ENCODE data around the gene ALPL.

The ALPL gene

DNA sequence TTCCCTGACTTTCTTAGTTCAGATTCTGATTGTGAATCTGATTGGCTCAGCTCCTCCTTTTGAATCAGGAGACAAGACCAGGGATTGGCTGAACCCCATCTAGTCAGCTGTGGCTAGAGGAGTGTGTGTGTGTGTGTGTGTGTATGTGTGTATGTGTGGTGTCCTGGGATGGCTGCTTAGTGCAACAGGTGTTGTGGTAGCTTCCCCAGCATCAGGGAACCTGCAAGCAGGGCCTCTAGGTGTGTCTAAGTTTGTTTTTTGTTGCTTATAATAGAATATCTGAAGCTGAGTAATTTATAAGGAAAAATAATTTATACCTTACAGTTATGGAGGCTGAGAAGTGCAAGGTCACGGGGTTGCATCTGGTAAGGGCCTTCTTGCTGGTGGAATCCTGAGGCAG lies 13.2 kb upstream of the ALPL start:
- no peak overlapping the region for H3K4me3 ChIP-seq (ENCODE audit: control insufficient read depth, low read depth, low read length)
- no peak for DNase-seq (ENCODE audit: low read depth)
- TF ChIP-seq, protein P1, sequence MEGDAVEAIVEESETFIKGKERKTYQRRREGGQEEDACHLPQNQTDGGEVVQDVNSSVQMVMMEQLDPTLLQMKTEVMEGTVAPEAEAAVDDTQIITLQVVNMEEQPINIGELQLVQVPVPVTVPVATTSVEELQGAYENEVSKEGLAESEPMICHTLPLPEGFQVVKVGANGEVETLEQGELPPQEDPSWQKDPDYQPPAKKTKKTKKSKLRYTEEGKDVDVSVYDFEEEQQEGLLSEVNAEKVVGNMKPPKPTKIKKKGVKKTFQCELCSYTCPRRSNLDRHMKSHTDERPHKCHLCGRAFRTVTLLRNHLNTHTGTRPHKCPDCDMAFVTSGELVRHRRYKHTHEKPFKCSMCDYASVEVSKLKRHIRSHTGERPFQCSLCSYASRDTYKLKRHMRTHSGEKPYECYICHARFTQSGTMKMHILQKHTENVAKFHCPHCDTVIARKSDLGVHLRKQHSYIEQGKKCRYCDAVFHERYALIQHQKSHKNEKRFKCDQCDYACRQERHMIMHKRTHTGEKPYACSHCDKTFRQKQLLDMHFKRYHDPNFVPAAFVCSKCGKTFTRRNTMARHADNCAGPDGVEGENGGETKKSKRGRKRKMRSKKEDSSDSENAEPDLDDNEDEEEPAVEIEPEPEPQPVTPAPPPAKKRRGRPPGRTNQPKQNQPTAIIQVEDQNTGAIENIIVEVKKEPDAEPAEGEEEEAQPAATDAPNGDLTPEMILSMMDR (conservative IDR thresholded peaks at IDR 0.05; ENCODE audit: control insufficient read depth, insufficient read depth, low read depth, low read length), result no peak

DNA sequence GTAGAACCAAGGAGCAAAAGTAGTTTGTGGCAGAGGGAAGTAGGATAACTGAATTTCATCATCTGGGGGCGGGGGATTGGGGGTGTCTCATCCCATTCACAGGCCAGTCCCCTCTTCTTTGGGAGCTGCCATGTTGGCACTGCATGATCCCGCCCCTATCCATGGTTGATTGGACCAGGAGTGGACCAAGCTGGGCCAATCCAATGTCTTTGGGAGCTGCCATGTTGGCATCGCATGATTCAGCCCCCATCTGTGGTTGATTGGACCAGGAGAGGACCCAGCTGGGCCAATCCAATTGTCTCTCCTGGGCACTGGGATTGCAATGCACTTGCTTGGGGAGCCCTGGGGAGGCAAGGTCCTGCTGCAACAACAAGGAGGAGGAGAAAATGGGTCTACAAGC lies 12.3 kb upstream of the ALPL start:
- no peak for DNase-seq (ENCODE audit: low read depth)
- TF ChIP-seq, protein P1 (conservative IDR thresholded peaks at IDR 0.05; ENCODE audit: control insufficient read depth, insufficient read depth, low read depth, low read length), result no peak
- H3K4me3 ChIP-seq (ENCODE audit: control insufficient read depth, low read depth, low read length), result no peak overlapping the region

DNA sequence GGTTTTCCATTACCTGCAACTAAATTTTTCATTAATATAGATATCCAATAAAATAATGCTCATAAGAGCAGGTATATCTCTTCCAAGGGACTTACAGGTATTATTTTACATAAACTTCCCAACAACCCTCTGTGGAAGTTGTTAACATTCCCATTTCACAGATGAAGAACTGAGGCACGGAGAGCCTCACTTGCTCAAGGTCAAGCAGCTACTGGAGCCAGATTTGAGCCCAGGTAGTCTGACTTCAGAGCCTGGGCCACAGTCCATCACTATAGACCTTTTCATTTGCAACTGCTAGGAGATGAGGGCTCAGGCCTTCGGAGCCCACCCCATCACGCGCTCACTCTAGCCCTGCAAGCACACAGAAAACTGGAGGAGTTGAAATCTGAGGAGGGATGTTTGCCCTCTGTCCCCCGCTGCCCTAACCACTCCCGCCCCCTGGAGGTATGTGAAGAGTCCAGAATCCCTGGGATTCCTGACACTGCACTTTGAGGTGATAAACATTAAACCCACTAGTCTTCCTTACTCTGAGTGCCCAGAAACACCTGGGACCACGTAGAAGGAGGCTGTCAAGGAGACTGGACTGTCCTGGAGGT lies 11.7 kb upstream of the ALPL start:
- H3K4me3 ChIP-seq (ENCODE audit: control insufficient read depth, low read depth, low read length), result no peak overlapping the region
- DNase-seq (ENCODE audit: low read depth), result no peak
- TF ChIP-seq, protein P1 (conservative IDR thresholded peaks at IDR 0.05; ENCODE audit: control insufficient read depth, insufficient read depth, low read depth, low read length), result no peak

DNA sequence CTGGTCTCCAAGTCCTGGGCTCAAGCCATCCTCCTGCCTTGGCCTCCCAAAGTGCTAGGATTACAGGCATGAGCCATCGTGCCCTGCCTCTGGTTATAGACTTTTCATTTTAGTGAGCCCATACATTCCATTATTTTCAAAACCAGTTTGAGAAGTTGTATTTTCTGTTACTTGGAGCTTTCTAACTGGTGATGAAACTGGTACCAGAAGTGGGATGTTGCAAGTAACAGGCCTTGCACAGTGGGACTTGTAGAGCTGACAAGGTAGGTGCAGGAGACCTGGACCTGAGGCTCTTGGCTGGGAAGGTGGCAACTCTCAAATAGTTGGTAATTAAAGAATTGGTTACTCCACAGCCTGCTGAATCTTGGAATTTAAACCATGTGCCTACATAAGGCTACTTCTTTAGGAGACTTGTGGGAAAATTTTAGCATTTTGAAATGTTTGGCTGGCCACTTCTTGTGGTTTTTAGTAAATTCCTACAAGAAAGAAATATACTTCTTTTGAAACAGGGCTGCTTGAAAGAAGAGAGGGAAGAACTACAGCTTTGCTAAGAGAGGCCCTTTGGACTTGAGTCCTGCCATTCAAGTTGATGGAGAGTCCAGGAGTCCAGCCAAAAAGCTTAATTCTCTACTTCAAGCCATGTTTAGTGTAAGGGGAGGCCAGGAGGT lies 9.8 kb upstream of the ALPL start:
- no peak for DNase-seq (ENCODE audit: low read depth)
- TF ChIP-seq, protein P1 (conservative IDR thresholded peaks at IDR 0.05; ENCODE audit: control insufficient read depth, insufficient read depth, low read depth, low read length), result no peak
- H3K4me3 ChIP-seq (ENCODE audit: control insufficient read depth, low read depth, low read length), result no peak overlapping the region

DNA sequence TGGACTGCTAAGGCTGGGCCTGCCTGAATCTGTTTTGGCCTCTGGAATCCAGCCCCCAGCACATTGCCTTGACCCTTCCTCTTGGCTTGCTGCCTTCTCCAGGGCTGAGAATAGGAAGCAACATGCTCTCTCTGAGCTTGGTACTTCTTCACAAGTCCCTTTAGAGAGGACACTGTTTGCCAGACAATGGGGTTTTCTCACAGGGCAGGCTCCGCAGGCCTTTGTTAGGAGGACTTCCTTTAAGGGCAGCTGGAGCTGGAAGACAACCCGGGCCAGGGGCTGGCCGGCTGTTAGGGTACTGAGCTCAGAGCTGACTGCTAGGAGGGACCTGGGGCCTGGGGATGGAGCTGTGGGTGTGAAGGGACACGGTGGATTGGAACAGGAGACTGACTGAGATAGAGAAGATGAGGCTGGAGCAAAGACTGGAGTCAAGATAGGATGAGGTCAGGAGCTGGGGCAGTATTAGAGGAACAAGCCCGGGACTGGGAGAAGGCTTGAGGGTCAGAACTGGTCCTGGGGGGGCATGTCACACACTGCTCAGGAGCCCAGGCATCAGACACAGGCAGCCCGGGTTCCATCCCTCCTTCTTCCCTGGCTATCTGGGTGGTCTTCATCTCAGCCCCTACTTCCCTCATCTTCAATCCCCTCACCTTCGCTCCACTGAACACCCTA lies 5.4 kb upstream of the ALPL start:
- TF ChIP-seq, protein P1 (conservative IDR thresholded peaks at IDR 0.05; ENCODE audit: control insufficient read depth, insufficient read depth, low read depth, low read length), result no peak
- no peak overlapping the region for H3K4me3 ChIP-seq (ENCODE audit: control insufficient read depth, low read depth, low read length)
- DNase-seq (ENCODE audit: low read depth), result no peak

DNA sequence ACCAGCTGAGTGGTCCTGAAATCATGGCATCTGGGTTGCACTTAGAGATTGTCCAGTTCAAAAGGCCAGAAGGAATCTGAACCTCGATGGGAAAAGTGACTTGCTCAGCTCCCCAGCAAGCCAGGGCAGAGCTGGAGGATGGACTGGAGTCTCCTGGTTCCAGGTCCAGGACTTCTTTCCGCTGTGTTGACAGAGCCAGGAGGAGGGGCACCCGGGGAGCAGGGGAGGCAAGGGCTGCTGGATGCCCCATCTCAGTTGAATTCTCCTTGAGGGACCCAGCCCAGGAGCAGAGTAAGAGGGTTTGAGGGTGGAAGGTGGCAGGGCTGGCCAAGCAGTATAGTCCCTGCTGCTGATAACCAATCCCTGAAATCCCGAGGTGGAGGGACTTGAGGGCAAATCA lies 2.4 kb upstream of the ALPL start:
- no peak overlapping the region for H3K4me3 ChIP-seq (ENCODE audit: control insufficient read depth, low read depth, low read length)
- DNase-seq (ENCODE audit: low read depth), result no peak
- TF ChIP-seq, protein P1 (conservative IDR thresholded peaks at IDR 0.05; ENCODE audit: control insufficient read depth, insufficient read depth, low read depth, low read length), result no peak

Measured in fibroblast of mammary gland (primary cell).